Body of pancreas (tissue), 4 donors: ENCODE data around the gene SUGT1.

Experiments
- POLR2A ChIP-seq, 3 donors: fragments of 450-650 bp; IDR thresholded peaks; one replicate each; pipeline ENCODE4 v1.6.1; 2016; ENCODE audit warnings: antibody characterized with exemption in 3 of 3, mild to moderate bottlenecking in 2 of 3
- TF ChIP-seq, protein P1 (sequence below), 7 experiments: fragments of 450-650 bp in 4 of 7; fragments of 200-600 bp in 3 of 7; sonication (generic) in 3 of 7; IDR thresholded peaks; one replicate each; pipeline ENCODE4 v1.5.1; 2016 to 2019; ENCODE audit warnings: antibody characterized with exemption in 7 of 7

GRCh38 chr13:52734075-52734623 is 81.5 kb downstream of the SUGT1 start:
- TF ChIP-seq, protein P1, sequence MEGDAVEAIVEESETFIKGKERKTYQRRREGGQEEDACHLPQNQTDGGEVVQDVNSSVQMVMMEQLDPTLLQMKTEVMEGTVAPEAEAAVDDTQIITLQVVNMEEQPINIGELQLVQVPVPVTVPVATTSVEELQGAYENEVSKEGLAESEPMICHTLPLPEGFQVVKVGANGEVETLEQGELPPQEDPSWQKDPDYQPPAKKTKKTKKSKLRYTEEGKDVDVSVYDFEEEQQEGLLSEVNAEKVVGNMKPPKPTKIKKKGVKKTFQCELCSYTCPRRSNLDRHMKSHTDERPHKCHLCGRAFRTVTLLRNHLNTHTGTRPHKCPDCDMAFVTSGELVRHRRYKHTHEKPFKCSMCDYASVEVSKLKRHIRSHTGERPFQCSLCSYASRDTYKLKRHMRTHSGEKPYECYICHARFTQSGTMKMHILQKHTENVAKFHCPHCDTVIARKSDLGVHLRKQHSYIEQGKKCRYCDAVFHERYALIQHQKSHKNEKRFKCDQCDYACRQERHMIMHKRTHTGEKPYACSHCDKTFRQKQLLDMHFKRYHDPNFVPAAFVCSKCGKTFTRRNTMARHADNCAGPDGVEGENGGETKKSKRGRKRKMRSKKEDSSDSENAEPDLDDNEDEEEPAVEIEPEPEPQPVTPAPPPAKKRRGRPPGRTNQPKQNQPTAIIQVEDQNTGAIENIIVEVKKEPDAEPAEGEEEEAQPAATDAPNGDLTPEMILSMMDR (IDR thresholded peaks at IDR 0.05): no peak
- TF ChIP-seq POLR2A (IDR thresholded peaks at IDR 0.05): no peak
